ACC112 (cell line): ENCODE data around the gene ZBTB7C.
A peak's percentile ranks its signal among the peaks of the same experiment; 100 is the strongest.

Experiments used
- H2AFZ ChIP-seq: fragments of 200-600 bp; sonication (generic); one replicate; pipeline ENCODE4 v1.6.0; 2017; ENCODE audit warnings: antibody characterized with exemption, low read length; ENCODE audit not compliant: unreplicated experiment
- H3K27ac ChIP-seq: fragments of 200-600 bp; sonication (generic); 2 replicates; pipeline ENCODE4 v1.5.1; 2014; ENCODE audit warnings: low read depth, mild to moderate bottlenecking, antibody characterized with exemption, low read length, moderate library complexity
- H3K27me3 ChIP-seq: fragments of 200-600 bp; sonication (generic); 2 replicates; pipeline ENCODE4 v1.6.1; 2014; ENCODE audit warnings: mild to moderate bottlenecking, antibody characterized with exemption, low read length, moderate library complexity, mixed read lengths; ENCODE audit not compliant: insufficient read depth
- H3K36me3 ChIP-seq: fragments of 200-600 bp; sonication (generic); 2 replicates; pipeline ENCODE4 v1.6.1; 2016; ENCODE audit warnings: mild to moderate bottlenecking, antibody characterized with exemption, low read length, moderate library complexity, mixed read lengths; ENCODE audit not compliant: insufficient read depth
- H3K4me1 ChIP-seq: fragments of 200-600 bp; sonication (generic); one replicate; pipeline ENCODE4 v1.6.1; 2016; ENCODE audit warnings: low read length, mixed read lengths; ENCODE audit not compliant: insufficient read depth, unreplicated experiment, control insufficient read depth
- H3K4me3 ChIP-seq: fragments of 200-600 bp; sonication (generic); 2 replicates; pipeline ENCODE4 v1.5.1; 2014; ENCODE audit warnings: mild to moderate bottlenecking, low read depth, low read length
- H3K79me2 ChIP-seq: fragments of 200-600 bp; sonication (generic); one replicate; pipeline ENCODE4 v1.6.0; 2016; ENCODE audit warnings: low read length; ENCODE audit not compliant: control insufficient read depth, unreplicated experiment, insufficient read depth

ZBTB7C gene

DNA sequence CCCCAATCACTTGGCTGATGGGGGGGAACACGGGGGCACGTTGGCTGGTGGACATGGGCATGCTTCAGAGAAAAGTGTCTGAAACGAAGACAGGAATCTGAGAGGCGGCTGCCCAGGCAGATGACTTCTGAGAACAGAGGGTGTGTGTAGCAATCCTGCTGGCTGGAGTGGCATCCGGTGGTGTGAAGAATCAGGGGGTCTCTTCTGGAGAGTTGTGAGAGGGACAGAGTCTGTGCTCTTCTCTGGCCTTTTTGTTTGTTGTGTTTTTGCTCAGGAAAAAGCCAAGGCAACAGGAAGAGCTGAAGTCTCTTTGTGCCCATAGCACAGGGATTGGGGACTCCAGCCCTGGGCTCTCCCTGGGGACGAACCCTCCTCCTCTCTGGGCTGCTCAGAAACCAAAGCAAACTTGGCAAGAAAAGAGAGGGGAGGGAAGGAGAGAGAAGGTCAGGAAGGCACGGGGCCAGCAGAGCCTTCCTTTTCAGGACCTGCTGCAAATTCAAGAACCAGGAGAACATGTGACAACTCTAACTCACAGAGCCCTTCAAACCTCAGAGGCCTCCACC, 381.7 kb downstream of the ZBTB7C start:
- no peaks in the 10 kb centered on the region for H3K36me3 ChIP-seq
- H3K79me2 ChIP-seq = no peaks in the 10 kb centered on the region
- no peak overlapping the region for H3K4me3 ChIP-seq
- peaks cover 28% of the 10 kb centered on the region for H3K4me1 ChIP-seq
- no peak overlapping the region for H2AFZ ChIP-seq
- H3K27ac ChIP-seq = no peak overlapping the region
- H3K27me3 ChIP-seq = no peaks in the 10 kb centered on the region

DNA sequence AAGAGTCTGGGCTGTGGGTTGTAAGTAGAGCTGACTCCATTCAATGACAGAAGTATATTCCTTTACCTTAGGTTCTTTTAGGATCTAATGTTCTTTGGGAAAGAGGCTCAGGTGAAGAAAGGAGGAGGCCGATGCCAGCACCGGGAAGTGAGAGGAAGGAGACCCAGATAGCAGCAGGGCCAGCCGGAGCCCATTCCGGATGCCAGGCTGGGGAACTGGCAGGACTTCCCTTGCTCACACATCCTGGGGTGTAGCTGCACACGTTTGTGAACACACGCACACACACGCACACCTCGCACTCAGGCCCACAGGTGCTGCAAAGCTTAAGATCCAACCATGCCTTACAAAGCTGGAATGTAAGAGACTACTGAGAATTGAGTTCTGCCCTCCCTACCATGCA, 383.0 kb downstream of the ZBTB7C start:
- H3K4me1 ChIP-seq = peaks cover 28% of the 10 kb centered on the region

GRCh38 chr18:48024881-48025660, 384.1 kb downstream of the ZBTB7C start:
- Histone ChIP-seq H3K79me2 (no peaks in the 10 kb centered on the region), H3K36me3 (no peaks in the 10 kb centered on the region), H3K4me1 (peaks cover 28% of the 10 kb centered on the region), H3K4me3 (no peak overlapping the region), H3K27me3 (peaks cover 19% of the 10 kb centered on the region), H3K27ac (no peak overlapping the region), H2AFZ (no peak overlapping the region)

More for the DNA sequence above, 383.0 kb downstream of the ZBTB7C start:
- Histone ChIP-seq H3K27me3 (peaks cover 8% of the 10 kb centered on the region), H3K79me2 (no peaks in the 10 kb centered on the region), H2AFZ (no peak overlapping the region), H3K27ac (no peak overlapping the region), H3K4me3 (no peak overlapping the region), H3K36me3 (no peaks in the 10 kb centered on the region)

- H2AFZ ChIP-seq = no peak overlapping the region
- H3K79me2 ChIP-seq = no peaks in the 10 kb centered on the region
- H3K36me3 ChIP-seq = no peaks in the 10 kb centered on the region
- peaks cover 28% of the 10 kb centered on the region for H3K4me1 ChIP-seq
- peak overlapping the region; percentile 12; the same call in 1 of the 2 replicates for H3K27ac ChIP-seq
- H3K27me3 ChIP-seq = peaks cover 29% of the 10 kb centered on the region
- no peak overlapping the region for H3K4me3 ChIP-seq
Observed at GRCh38 chr18:48024009-48024512, 385.1 kb downstream of the ZBTB7C start.

- Histone ChIP-seq H3K4me3 (no peak overlapping the region), H3K4me1 (peaks cover 28% of the 10 kb centered on the region), H2AFZ (no peak overlapping the region), H3K79me2 (no peaks in the 10 kb centered on the region), H3K36me3 (no peaks in the 10 kb centered on the region), H3K27ac (peak overlapping the region; percentile 12), H3K27me3 (peaks cover 30% of the 10 kb centered on the region)
Observed at GRCh38 chr18:48023334-48024008, 385.7 kb downstream of the ZBTB7C start.

GRCh38 chr18:48022531-48023329, 386.5 kb downstream of the ZBTB7C start:
- Histone ChIP-seq H3K4me3 (no peak overlapping the region), H3K4me1 (peaks cover 25% of the 10 kb centered on the region), H3K27ac (peak overlapping the region; percentile 12), H3K79me2 (no peaks in the 10 kb centered on the region), H2AFZ (no peak overlapping the region), H3K27me3 (peaks cover 38% of the 10 kb centered on the region), H3K36me3 (no peaks in the 10 kb centered on the region)

- no peak overlapping the region for H3K27ac ChIP-seq
- H3K79me2 ChIP-seq = no peaks in the 10 kb centered on the region
- H3K27me3 ChIP-seq = peaks cover 45% of the 10 kb centered on the region
- peaks cover 18% of the 10 kb centered on the region for H3K4me1 ChIP-seq
- H3K36me3 ChIP-seq = no peaks in the 10 kb centered on the region
- no peak overlapping the region for H3K4me3 ChIP-seq
- no peak overlapping the region for H2AFZ ChIP-seq
Observed at GRCh38 chr18:48022021-48022420, 387.2 kb downstream of the ZBTB7C start.

DNA sequence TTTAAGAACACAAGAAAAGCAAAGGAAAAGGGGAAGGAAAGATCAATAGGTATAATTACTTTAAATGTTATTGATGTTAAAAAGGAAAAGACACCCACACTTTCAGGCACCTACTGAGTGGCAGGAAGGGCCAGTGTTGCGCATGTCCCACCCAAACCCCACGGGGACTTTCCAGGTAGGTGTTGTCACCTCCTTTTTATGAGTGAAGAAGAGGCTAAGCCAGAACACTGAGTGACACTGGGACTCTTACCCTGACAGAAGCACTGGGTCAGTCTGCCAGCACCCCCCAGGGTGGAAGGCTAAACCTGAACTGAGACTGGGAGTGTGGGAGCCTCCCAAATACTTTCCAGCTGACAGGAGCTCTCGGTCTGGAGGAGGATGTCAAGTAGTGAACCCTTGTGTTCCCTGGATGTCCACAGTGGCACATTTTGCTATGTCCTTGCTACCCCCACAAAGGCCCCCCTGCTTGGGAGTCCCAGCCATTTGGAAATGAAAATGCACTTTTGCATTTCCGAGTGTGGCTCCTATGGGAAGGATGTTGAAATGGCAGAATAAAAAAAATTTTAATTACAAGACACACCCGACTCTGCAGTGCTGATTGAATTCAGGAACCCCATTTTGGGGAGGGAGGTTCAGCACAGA, 387.8 kb downstream of the ZBTB7C start:
- H3K4me1 ChIP-seq = peaks cover 18% of the 10 kb centered on the region
- H3K79me2 ChIP-seq = no peaks in the 10 kb centered on the region
- no peak overlapping the region for H3K27ac ChIP-seq
- peaks cover 51% of the 10 kb centered on the region for H3K27me3 ChIP-seq
- H3K4me3 ChIP-seq = no peak overlapping the region
- no peaks in the 10 kb centered on the region for H3K36me3 ChIP-seq
- H2AFZ ChIP-seq = no peak overlapping the region

DNA sequence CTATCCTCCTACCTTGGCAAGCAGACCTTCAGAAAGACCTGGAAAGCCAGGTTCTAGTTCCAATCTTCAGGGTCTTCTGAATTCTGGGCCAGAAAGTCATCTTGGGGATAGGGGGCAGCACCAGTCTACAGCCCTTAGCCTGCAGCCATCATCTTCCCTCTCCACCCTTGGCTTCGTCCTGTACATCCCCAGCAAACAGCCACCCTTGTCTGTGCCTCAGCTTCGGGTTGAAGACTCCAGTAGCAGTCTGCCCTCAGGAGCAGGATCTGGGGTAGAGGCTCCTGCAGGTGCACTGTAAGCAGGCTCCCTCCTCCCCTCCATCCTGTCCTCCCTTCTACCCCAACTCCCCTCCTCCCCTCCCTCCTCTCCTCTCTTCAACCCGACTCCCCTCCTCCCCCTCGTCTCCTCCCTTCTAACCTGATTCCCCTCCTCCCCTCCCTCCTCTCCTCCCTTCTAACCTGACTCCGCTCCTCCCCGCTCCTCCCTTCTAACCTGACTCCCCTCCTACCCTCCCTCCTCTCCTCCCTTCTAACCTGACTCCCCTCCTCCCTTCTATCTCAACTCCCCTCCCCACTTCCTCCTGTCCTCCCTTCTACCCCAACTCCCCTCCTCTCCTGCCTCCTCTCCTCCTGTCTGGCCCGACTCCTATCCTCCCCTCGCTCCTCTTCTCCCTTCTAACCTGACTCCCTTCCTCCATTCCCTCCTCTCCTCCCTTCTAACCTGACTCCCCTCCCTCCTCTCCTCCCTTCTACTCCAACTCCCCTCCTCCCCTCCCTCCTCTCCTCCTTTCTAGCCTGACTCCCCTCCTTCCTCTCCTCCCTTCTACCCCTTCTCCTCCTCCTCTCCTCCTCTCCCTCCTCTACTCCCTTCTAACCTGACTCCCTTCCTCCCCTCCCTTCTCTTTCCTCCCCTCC, 388.6 kb downstream of the ZBTB7C start:
- no peak overlapping the region for H2AFZ ChIP-seq
- H3K27ac ChIP-seq = no peak overlapping the region

More for the DNA sequence above, 388.6 kb downstream of the ZBTB7C start:
- Histone ChIP-seq H3K4me3 (no peak overlapping the region), H3K27me3 (peaks cover 58% of the 10 kb centered on the region), H3K4me1 (peaks cover 18% of the 10 kb centered on the region), H3K36me3 (no peaks in the 10 kb centered on the region), H3K79me2 (no peaks in the 10 kb centered on the region)
